CD14-positive monocyte (primary cell): ENCODE results near the gene CLC. TPM values are rescaled to one million over a fixed set of nuclear protein-coding genes. Genes with fewer than 3 reads are reported as not detected.

Experiments used
- DNase-seq, 3 donors: peaks; one replicate each; pipeline ENCODE4 v3.0.0-alpha.2; 2011 to 2022
- H2AFZ ChIP-seq: 2 replicates; pipeline ENCODE4 v1.6.0; 2012; ENCODE audit warnings: mild to moderate bottlenecking, low read depth, low read length, inconsistent platforms; ENCODE audit not compliant: insufficient read depth, poor library complexity, severe bottlenecking
- H3K27ac ChIP-seq, 2 donors: 1 replicate in 1 of 2; 2 replicates in 1 of 2; pipeline ENCODE4 v1.5.1; 2012 to 2013; ENCODE audit warnings: low read length in 2 of 2, control low read depth in 1 of 2, inconsistent platforms in 1 of 2, low read depth in 1 of 2, mild to moderate bottlenecking in 1 of 2
- H3K27me3 ChIP-seq, 2 donors: one replicate each; pipeline versions ENCODE4 v1.6.0 to v1.6.1; 2011 to 2013; ENCODE audit warnings: low read length in 2 of 2; ENCODE audit not compliant: control insufficient read depth in 2 of 2, insufficient read depth in 2 of 2
- H3K36me3 ChIP-seq, 2 donors: replicated peaks in 1 of 2; 1 replicate in 1 of 2; 2 replicates in 1 of 2; pipeline versions ENCODE4 v1.5.1 to v1.6.1; 2012 to 2013; ENCODE audit warnings: low read length in 2 of 2, control low read depth in 1 of 2, inconsistent platforms in 1 of 2, mild to moderate bottlenecking in 1 of 2; ENCODE audit not compliant: insufficient read depth in 2 of 2, control insufficient read depth in 1 of 2
- H3K4me1 ChIP-seq, 2 donors: 1 replicate in 1 of 2; 2 replicates in 1 of 2; pipeline versions ENCODE4 v1.5.1 to v1.6.1; 2012 to 2013; ENCODE audit warnings: low read length in 2 of 2, control low read depth in 1 of 2, inconsistent platforms in 1 of 2, mild to moderate bottlenecking in 1 of 2, moderate library complexity in 1 of 2; ENCODE audit not compliant: insufficient read depth in 2 of 2, control insufficient read depth in 1 of 2
- H3K4me2 ChIP-seq: replicated peaks from 2 replicates; pipeline ENCODE3; 2012; ENCODE audit warnings: low read length, moderate library complexity, mild to moderate bottlenecking; ENCODE audit not compliant: poor library complexity, severe bottlenecking; ENCODE audit errors: extremely low read depth
- H3K4me3 ChIP-seq, 3 experiments: fragments of 200-600 bp in 1 of 3; sonication (generic) in 1 of 3; replicated peaks in 1 of 3; 1 replicate in 2 of 3; 2 replicates in 1 of 3; pipeline ENCODE4 v1.5.1; 2011 to 2013; ENCODE audit warnings: low read length in 3 of 3, mild to moderate bottlenecking in 3 of 3, control low read depth in 2 of 3, low read depth in 2 of 3, inconsistent platforms in 1 of 3, moderate library complexity in 1 of 3
- H3K79me2 ChIP-seq: 2 replicates; pipeline ENCODE4 v1.6.0; 2012; ENCODE audit warnings: mild to moderate bottlenecking, control low read depth, inconsistent platforms, low read length, moderate library complexity; ENCODE audit not compliant: insufficient read depth
- H3K9ac ChIP-seq: 2 replicates; pipeline ENCODE4 v1.6.0; 2017; ENCODE audit warnings: low read length, mild to moderate bottlenecking; ENCODE audit not compliant: insufficient read depth, poor library complexity, severe bottlenecking
- H3K9me3 ChIP-seq, 2 donors: replicated peaks in 1 of 2; 1 replicate in 1 of 2; 2 replicates in 1 of 2; pipeline versions ENCODE4 v1.5.1 to v1.6.1; 2012 to 2013; ENCODE audit warnings: low read length in 2 of 2, control low read depth in 1 of 2; ENCODE audit not compliant: control insufficient read depth in 1 of 2, insufficient read depth in 1 of 2
- H4K20me1 ChIP-seq: 2 replicates; pipeline ENCODE4 v1.6.0; 2012; ENCODE audit warnings: mild to moderate bottlenecking, low read length, control low read depth, moderate library complexity; ENCODE audit not compliant: insufficient read depth
- H3K27ac Mint-ChIP-seq, 7 donors: one replicate each; pipeline ENCODE4 v1.8.0; 2020; ENCODE audit warnings: mild to moderate bottlenecking in 7 of 7, mixed read lengths in 7 of 7, moderate library complexity in 6 of 7, inconsistent platforms in 2 of 7
- H3K27me3 Mint-ChIP-seq, 3 donors: one replicate each; pipeline ENCODE4 v1.8.0; 2021 to 2022; ENCODE audit warnings: low read depth in 3 of 3, mild to moderate bottlenecking in 3 of 3, mixed read lengths in 3 of 3, moderate library complexity in 3 of 3, inconsistent platforms in 1 of 3
- H3K36me3 Mint-ChIP-seq, 2 donors: one replicate each; pipeline ENCODE4 v1.8.0; 2020; ENCODE audit warnings: mixed read lengths in 2 of 2, inconsistent platforms in 1 of 2, mild to moderate bottlenecking in 1 of 2
- H3K4me1 Mint-ChIP-seq: one replicate; pipeline ENCODE4 v1.8.0; 2020; ENCODE audit warnings: mild to moderate bottlenecking, mixed read lengths
- H3K4me3 Mint-ChIP-seq, 2 donors: one replicate each; pipeline ENCODE4 v1.8.0; 2020; ENCODE audit warnings: mild to moderate bottlenecking in 2 of 2, mixed read lengths in 2 of 2, moderate library complexity in 1 of 2
- H3K9me3 Mint-ChIP-seq, 7 donors: one replicate each; pipeline ENCODE4 v1.8.0; 2020 to 2022; ENCODE audit warnings: mixed read lengths in 7 of 7, mild to moderate bottlenecking in 6 of 7, moderate library complexity in 6 of 7, inconsistent platforms in 2 of 7
- CTCF ChIP-seq: fragments of 200-600 bp; IDR thresholded peaks from one replicate; pipeline ENCODE4 v1.8.0; 2022; ENCODE audit warnings: antibody characterized with exemption, mild to moderate bottlenecking
- WGBS: methylation state at CpG from one replicate; pipeline ENCODE4 v1.1.5; 2013; ENCODE audit warnings: missing lambda C conversion rate; ENCODE audit not compliant: insufficient coverage; 5-methylcytosine and 5-hydroxymethylcytosine counted together
- intact Hi-C, 2 donors: fragments of 100-400 bp; cut with micrococcal nuclease; formaldehyde crosslinking; loops; one replicate each; pipeline versions ENCODE4 v1.15.0 to v1.15.1; 2023
- polyA plus RNA-seq, 3 donors: library from polyadenylated mRNA; depleted of rRNA in 1 of 3; unstranded in 2 of 3; stranded (reverse) in 1 of 3; fragments of 300-500 nt in 2 of 3; fragments of >200 nt in 1 of 3; fragmentation: Illumina TruSeq in 2 of 3; gene quantifications; 1 replicate in 2 of 3; 2 replicates in 1 of 3; pipeline ENCODE4 v1.2.3, GENCODE V29; 2012 to 2021

Gene CLC
- polyA plus RNA-seq, 3 donors: 0.82 to 1.9 TPM; not detected in 1

- no peak for TF ChIP-seq CTCF
- Mint-ChIP-seq H3K27ac (no peak overlapping the region), H3K4me1 (no peaks in the 10 kb centered on the region), H3K36me3 (no peaks in the 10 kb centered on the region), H3K27me3 (peaks cover 4 to 7% (median 4%) of the 10 kb centered on the region in 3 donors), H3K4me3 (no peak overlapping the region), H3K9me3 (peaks cover 0 to 1% (median 0%) of the 10 kb centered on the region in 7 donors)
- no peak for DNase-seq
- Histone ChIP-seq H3K79me2 (no peaks in the 10 kb centered on the region), H3K27ac (no peak overlapping the region), H3K9ac (no peak overlapping the region), H3K4me3 (no peak overlapping the region), H3K9me3 (no peaks in the 10 kb centered on the region), H3K27me3 (no peaks in the 10 kb centered on the region), H2AFZ (no peak overlapping the region), H3K4me1 (no peaks in the 10 kb centered on the region), H4K20me1 (no peaks in the 10 kb centered on the region), H3K36me3 (no peaks in the 10 kb centered on the region), H3K4me2 (no peak overlapping the region)
- intact Hi-C loops: no loop called here
These were observed 39.3 kb downstream of the CLC start for GRCh38 chr19:39698535-39698934.

- no peak overlapping the region for H3K27ac ChIP-seq
- Mint-ChIP-seq H3K9me3 (peaks cover 0 to 1% (median 0%) of the 10 kb centered on the region in 7 donors), H3K36me3 (no peaks in the 10 kb centered on the region), H3K4me1 (no peaks in the 10 kb centered on the region), H3K4me3 (no peak overlapping the region), H3K27ac (no peak overlapping the region), H3K27me3 (peaks cover 6 to 9% (median 6%) of the 10 kb centered on the region in 3 donors)
- H3K79me2 ChIP-seq: no peaks in the 10 kb centered on the region
- H3K36me3 ChIP-seq: no peaks in the 10 kb centered on the region
- intact Hi-C loops: no loop called here
- no peaks in the 10 kb centered on the region for H4K20me1 ChIP-seq
- no peak for DNase-seq
- no peaks in the 10 kb centered on the region for H3K27me3 ChIP-seq
- TF ChIP-seq CTCF: no peak
- no peaks in the 10 kb centered on the region for H3K9me3 ChIP-seq
- WGBS: 100% methylated on average over 1 of the region's 2 CpGs
- H2AFZ ChIP-seq: no peak overlapping the region
- H3K4me2 ChIP-seq: no peak overlapping the region
- H3K4me3 ChIP-seq: no peak overlapping the region
- H3K4me1 ChIP-seq: no peaks in the 10 kb centered on the region
- H3K9ac ChIP-seq: no peak overlapping the region
These were observed 41.4 kb downstream of the CLC start for GRCh38 chr19:39696387-39696786.
